ENCODE results near the gene KCNN3.

KCNN3 gene

GRCh38 chr1:154726896-154727753 lies 143.0 kb downstream of the KCNN3 start:
- Histone ChIP-seq H3K9ac (ENCODE audit: low read depth, low read length) (no peak overlapping the region), H3K9me3 (ENCODE audit: control insufficient read depth, insufficient read depth, low read length) (no peaks in the 10 kb centered on the region), H3K4me1 (ENCODE audit: insufficient read depth, low read length) (peaks cover 36% of the 10 kb centered on the region), H3K36me3 (ENCODE audit: insufficient read depth, low read length) (no peaks in the 10 kb centered on the region)

DNA sequence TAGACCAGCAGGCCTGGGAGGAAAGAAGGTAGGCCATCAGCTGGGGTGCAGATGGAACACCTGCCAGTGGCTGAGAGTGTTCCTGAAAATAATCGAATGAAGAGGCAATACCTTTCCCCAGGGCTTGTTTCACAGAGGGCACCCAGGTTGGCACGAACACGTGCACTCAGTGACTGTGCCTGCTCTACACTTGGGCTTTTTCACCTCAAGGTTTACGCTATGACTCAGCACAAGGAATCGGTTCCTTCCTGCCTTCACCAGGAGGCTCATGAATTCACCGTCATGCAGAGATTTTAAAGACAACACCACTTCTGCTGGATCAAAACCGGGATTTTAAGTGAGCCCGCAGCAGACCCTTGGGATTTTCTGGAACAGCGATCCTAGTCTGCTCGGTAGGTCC lies 143.6 kb downstream of the KCNN3 start:
- Histone ChIP-seq H3K9me3 (ENCODE audit: control insufficient read depth, insufficient read depth, low read length) (no peaks in the 10 kb centered on the region), H3K9ac (ENCODE audit: low read depth, low read length) (no peak overlapping the region), H3K4me1 (ENCODE audit: insufficient read depth, low read length) (peaks cover 35% of the 10 kb centered on the region), H3K36me3 (ENCODE audit: insufficient read depth, low read length) (no peaks in the 10 kb centered on the region)

DNA sequence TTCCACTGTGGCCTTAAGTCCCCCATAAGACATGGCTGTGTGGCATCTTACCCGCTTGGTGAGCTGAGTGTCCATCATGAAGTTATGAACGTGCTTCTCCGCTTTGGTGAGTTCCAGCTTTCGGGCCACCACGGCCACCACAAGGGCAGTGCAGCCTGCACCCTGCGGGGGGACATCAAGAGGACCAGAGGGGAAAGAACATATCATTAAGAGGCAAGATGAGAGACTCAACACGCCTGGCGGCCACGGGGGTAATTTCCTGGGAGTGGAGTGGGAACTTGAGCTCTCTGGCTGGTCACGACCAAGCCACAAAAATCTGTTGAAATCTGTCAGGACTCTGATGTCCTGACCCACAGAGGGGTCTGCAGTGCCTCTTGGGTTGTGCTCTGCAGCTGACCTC lies 144.2 kb downstream of the KCNN3 start:
- H3K36me3 ChIP-seq (ENCODE audit: insufficient read depth, low read length) = no peaks in the 10 kb centered on the region
- H3K9me3 ChIP-seq (ENCODE audit: control insufficient read depth, insufficient read depth, low read length) = no peaks in the 10 kb centered on the region
- peaks cover 29% of the 10 kb centered on the region for H3K4me1 ChIP-seq (ENCODE audit: insufficient read depth, low read length)
- H3K9ac ChIP-seq (ENCODE audit: low read depth, low read length) = no peak overlapping the region

- H3K4me1 ChIP-seq (ENCODE audit: insufficient read depth, low read length) = no peaks in the 10 kb centered on the region
- H3K36me3 ChIP-seq (ENCODE audit: insufficient read depth, low read length) = no peaks in the 10 kb centered on the region
These were observed 149.5 kb downstream of the KCNN3 start for GRCh38 chr1:154720328-154721297.

DNA sequence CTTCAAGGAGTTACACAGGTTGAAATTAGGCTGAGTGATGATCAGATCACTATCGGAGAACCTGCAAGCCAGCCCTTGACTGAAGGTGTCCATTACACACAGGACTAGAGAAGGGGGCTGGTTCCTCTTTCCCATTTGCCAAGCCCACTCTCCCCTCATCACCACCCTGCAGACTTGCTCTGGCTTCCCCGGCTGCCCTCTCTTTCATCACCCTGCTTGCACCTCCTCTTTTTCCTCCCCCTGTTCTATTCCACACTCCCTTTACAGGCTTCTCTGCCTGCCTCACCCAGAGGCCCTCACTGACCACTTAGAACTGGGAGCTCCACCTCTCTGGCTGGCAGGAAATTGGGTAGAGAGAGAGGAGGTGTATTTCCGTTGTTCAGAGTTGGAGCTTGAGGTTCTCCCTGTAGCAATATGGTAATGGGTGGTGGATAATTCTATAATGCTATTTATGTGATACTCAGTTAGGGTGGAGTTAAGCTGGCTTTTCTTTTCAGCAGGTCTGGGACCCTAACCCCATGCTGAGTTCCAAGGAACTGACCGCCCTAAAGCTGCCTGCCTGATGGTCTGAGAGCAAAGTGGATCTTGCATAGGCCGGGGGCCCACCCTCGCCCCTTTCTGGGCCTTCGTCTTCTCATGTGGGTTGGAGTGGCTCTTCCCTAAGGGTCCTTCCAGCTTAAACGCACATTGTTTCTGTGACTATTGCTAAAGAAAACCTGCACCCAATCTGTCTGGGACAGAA lies 150.3 kb downstream of the KCNN3 start:
- Histone ChIP-seq H3K4me1 (ENCODE audit: insufficient read depth, low read length) (no peaks in the 10 kb centered on the region), H3K36me3 (ENCODE audit: insufficient read depth, low read length) (no peaks in the 10 kb centered on the region), H3K9ac (ENCODE audit: low read depth, low read length) (no peak overlapping the region), H3K9me3 (ENCODE audit: control insufficient read depth, insufficient read depth, low read length) (no peaks in the 10 kb centered on the region)

More at GRCh38 chr1:154720328-154721297, 149.5 kb downstream of the KCNN3 start:
- Histone ChIP-seq H3K9ac (ENCODE audit: low read depth, low read length) (no peak overlapping the region), H3K9me3 (ENCODE audit: control insufficient read depth, insufficient read depth, low read length) (no peaks in the 10 kb centered on the region)

DNA sequence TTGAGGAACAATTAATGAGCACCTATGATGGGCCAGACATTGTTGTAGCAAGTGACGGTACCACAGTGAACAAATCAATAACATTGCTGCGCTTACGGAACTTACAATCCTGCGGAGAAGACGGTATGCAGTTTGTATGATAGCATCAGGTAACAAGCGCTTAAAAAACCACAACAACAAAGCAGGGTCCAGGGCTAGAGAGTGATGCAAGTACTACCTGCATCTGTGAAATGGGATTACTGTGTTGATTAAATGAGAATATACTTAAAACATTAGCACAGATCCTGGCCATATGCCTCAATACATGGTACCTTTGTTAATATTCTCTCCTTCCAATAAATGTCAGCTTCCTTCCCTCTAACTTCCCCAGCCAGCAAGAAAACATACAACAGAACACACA lies 151.5 kb downstream of the KCNN3 start:
- no peaks in the 10 kb centered on the region; the same call in 1 of the 2 replicates for H3K36me3 ChIP-seq (ENCODE audit: insufficient read depth, low read length)
- H3K4me1 ChIP-seq (ENCODE audit: insufficient read depth, low read length) = no peaks in the 10 kb centered on the region
- no peak overlapping the region for H3K9ac ChIP-seq (ENCODE audit: low read depth, low read length)
- no peaks in the 10 kb centered on the region for H3K9me3 ChIP-seq (ENCODE audit: control insufficient read depth, insufficient read depth, low read length)

DNA sequence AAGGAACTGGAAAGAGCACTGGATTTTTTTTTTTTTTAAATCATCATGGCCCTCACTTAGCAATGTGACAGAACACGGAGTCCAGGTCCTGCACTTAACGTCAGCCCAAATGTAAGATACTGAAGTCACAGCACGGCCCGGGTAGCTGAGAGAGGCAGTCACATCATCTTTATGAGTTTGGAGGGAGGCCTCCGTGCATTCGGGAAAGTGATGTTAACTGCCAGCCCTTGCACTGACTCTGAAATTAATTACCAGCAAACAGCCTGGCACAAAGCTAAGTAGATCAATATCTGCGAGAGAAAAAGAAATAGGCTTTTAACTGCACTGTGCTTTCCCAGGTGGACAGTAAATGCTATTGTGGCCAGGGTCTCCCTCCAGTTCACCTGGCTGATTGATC lies 152.6 kb downstream of the KCNN3 start:
- H3K9me3 ChIP-seq (ENCODE audit: control insufficient read depth, insufficient read depth, low read length) = no peaks in the 10 kb centered on the region
- H3K36me3 ChIP-seq (ENCODE audit: insufficient read depth, low read length) = no peaks in the 10 kb centered on the region; the same call in 1 of the 2 replicates
- no peaks in the 10 kb centered on the region for H3K4me1 ChIP-seq (ENCODE audit: insufficient read depth, low read length)
- H3K9ac ChIP-seq (ENCODE audit: low read depth, low read length) = no peak overlapping the region

DNA sequence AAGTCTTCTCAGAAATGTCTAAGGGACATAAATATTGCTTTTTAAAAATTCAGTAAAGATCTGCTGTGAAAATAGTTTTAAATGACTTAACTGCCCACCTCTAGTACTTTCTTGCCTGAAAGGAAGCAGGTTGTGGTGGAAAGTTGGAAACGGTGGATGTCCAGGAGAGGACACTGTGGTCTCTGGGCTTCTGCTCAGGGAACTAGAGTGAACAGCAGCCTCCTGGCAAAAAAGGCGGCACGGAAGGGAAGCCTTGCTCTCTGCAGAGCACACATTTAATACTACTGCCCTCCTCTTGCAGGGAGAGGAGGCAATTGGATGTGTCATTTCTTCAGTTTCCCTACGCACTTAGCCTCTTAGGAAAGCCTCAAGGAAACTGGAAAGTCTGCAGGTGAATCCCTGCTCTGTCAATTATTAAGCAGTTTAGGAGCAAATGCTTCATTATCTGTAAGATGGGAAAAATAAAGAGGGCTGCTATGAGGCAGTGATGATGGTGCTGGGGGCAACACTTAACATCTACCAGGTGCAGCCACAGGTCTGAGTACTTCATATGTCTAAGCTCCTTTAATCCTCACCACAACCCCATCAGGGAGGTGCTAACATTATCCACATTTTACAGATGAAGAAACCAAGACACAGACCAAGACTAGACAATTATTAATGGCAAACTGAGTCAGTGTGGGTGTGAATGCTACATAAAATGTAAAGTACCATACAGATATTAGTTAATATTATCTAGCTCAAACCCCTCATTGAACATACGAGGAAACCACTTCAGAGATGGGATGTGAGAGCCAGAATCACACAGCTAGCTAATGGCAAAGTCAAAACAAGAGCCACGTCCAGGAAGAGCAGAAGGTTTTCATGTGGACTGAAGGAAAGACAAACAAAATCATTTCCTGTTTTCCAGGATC lies 153.2 kb downstream of the KCNN3 start:
- Histone ChIP-seq H3K9me3 (ENCODE audit: control insufficient read depth, insufficient read depth, low read length) (no peaks in the 10 kb centered on the region), H3K4me1 (ENCODE audit: insufficient read depth, low read length) (no peaks in the 10 kb centered on the region), H3K9ac (ENCODE audit: low read depth, low read length) (no peak overlapping the region), H3K36me3 (ENCODE audit: insufficient read depth, low read length) (no peaks in the 10 kb centered on the region; the same call in 1 of the 2 replicates)

GRCh38 chr1:154716011-154716410 lies 154.1 kb downstream of the KCNN3 start:
- no peaks in the 10 kb centered on the region; the same call in 1 of the 2 replicates for H3K36me3 ChIP-seq (ENCODE audit: insufficient read depth, low read length)
- no peaks in the 10 kb centered on the region for H3K4me1 ChIP-seq (ENCODE audit: insufficient read depth, low read length)
- H3K9me3 ChIP-seq (ENCODE audit: control insufficient read depth, insufficient read depth, low read length) = no peaks in the 10 kb centered on the region
- H3K9ac ChIP-seq (ENCODE audit: low read depth, low read length) = no peak overlapping the region

DNA sequence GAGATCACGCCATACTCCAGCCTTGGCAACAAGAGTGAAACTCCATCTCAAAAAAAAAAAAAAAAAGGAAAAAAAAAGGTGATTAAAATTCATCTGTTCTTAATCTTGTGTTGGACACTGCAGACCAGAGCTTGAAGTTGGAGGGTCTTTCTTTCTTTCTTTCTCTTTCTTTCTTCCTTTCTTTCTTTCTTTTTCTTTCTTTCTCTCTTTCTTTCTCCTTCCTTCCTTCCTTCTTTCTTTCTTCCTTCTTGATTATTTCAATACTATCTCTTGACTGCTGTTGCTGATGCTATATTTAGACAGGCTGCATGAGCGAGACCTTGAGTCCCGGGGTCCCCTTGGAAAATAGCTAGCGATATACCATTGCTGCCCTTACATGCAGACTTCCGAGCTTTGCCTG lies 154.7 kb downstream of the KCNN3 start:
- Histone ChIP-seq H3K9ac (ENCODE audit: low read depth, low read length) (no peak overlapping the region), H3K36me3 (ENCODE audit: insufficient read depth, low read length) (no peaks in the 10 kb centered on the region; the same call in 1 of the 2 replicates), H3K9me3 (ENCODE audit: control insufficient read depth, insufficient read depth, low read length) (no peaks in the 10 kb centered on the region), H3K4me1 (ENCODE audit: insufficient read depth, low read length) (no peaks in the 10 kb centered on the region)

GRCh38 chr1:154714638-154715037 lies 155.4 kb downstream of the KCNN3 start:
- Histone ChIP-seq H3K9me3 (ENCODE audit: control insufficient read depth, insufficient read depth, low read length) (no peaks in the 10 kb centered on the region; the same call in 1 of the 2 replicates), H3K9ac (ENCODE audit: low read depth, low read length) (no peak overlapping the region), H3K36me3 (ENCODE audit: insufficient read depth, low read length) (no peaks in the 10 kb centered on the region; the same call in 1 of the 2 replicates), H3K4me1 (ENCODE audit: insufficient read depth, low read length) (no peaks in the 10 kb centered on the region)

GRCh38 chr1:154714052-154714623 lies 155.9 kb downstream of the KCNN3 start:
- Histone ChIP-seq H3K36me3 (ENCODE audit: insufficient read depth, low read length) (no peaks in the 10 kb centered on the region; the same call in 1 of the 2 replicates), H3K9me3 (ENCODE audit: control insufficient read depth, insufficient read depth, low read length) (no peaks in the 10 kb centered on the region; the same call in 1 of the 2 replicates), H3K4me1 (ENCODE audit: insufficient read depth, low read length) (no peaks in the 10 kb centered on the region), H3K9ac (ENCODE audit: low read depth, low read length) (no peak overlapping the region)

- no peak overlapping the region for H3K9ac ChIP-seq (ENCODE audit: low read depth, low read length)
- H3K9me3 ChIP-seq (ENCODE audit: control insufficient read depth, insufficient read depth, low read length) = no peaks in the 10 kb centered on the region; the same call in 1 of the 2 replicates
- no peaks in the 10 kb centered on the region; the same call in 1 of the 2 replicates for H3K36me3 ChIP-seq (ENCODE audit: insufficient read depth, low read length)
These were observed 157.1 kb downstream of the KCNN3 start for GRCh38 chr1:154713005-154713404.

More at GRCh38 chr1:154713005-154713404, 157.1 kb downstream of the KCNN3 start:
- H3K4me1 ChIP-seq (ENCODE audit: insufficient read depth, low read length) = no peaks in the 10 kb centered on the region

Data from ES-I3 (cell line).